Keratinocyte (primary cell): ENCODE measurements around the gene DCAF4. TPM values are rescaled to one million over a fixed set of nuclear protein-coding genes. Genes with fewer than 3 reads are reported as not detected.

Source experiments
- DNase-seq: peaks from one replicate; pipeline ENCODE4 v3.0.0-alpha.2; 2011; ENCODE audit warnings: low read depth, missing footprints, low spot score
- FAIRE-seq: peaks from 2 replicates; lab custom pipeline; 2011; peaks lifted over from hg19 to GRCh38; lab: Jason Lieb, UNC
- H2AFZ ChIP-seq: 2 replicates; pipeline ENCODE4 v1.6.0; 2012; ENCODE audit warnings: low read length, control low read depth, inconsistent platforms; ENCODE audit not compliant: control insufficient read depth
- H3K27ac ChIP-seq: 2 replicates; pipeline ENCODE4 v1.5.1; 2011; ENCODE audit warnings: low read length; ENCODE audit not compliant: control insufficient read depth, insufficient read depth
- H3K27me3 ChIP-seq: 3 replicates; pipeline ENCODE4 v1.6.0; 2011; ENCODE audit warnings: low read length; ENCODE audit not compliant: control insufficient read depth, insufficient read depth; ENCODE audit errors: extremely low read depth
- H3K36me3 ChIP-seq, 2 experiments: 2 replicates in 1 of 2; 3 replicates in 1 of 2; pipeline ENCODE4 v1.5.1; 2011; ENCODE audit warnings: low read length in 2 of 2, mild to moderate bottlenecking in 1 of 2; ENCODE audit not compliant: control insufficient read depth in 2 of 2, insufficient read depth in 2 of 2; ENCODE audit errors: extremely low read depth in 1 of 2
- H3K4me1 ChIP-seq: 3 replicates; pipeline ENCODE4 v1.5.1; 2011; ENCODE audit warnings: low read length; ENCODE audit not compliant: control insufficient read depth, insufficient read depth; ENCODE audit errors: extremely low read depth
- H3K4me2 ChIP-seq: 3 replicates; pipeline ENCODE4 v1.6.0; 2011; ENCODE audit warnings: low read depth, low read length; ENCODE audit not compliant: control insufficient read depth, insufficient read depth; ENCODE audit errors: extremely low read depth
- H3K4me3 ChIP-seq, 3 experiments: fragments of 200-600 bp in 1 of 3; sonication (generic) in 1 of 3; 2 replicates in 2 of 3; 3 replicates in 1 of 3; pipeline ENCODE4 v1.5.1; 2011 to 2016; ENCODE audit warnings: low read length in 3 of 3, mild to moderate bottlenecking in 3 of 3, control low read depth in 2 of 3, inconsistent platforms in 1 of 3, low read depth in 1 of 3, mixed read lengths in 1 of 3, mixed run types in 1 of 3, moderate library complexity in 1 of 3; ENCODE audit not compliant: control insufficient read depth in 2 of 3, insufficient read depth in 2 of 3; ENCODE audit errors: extremely low read depth in 1 of 3
- H3K79me2 ChIP-seq: 2 replicates; pipeline ENCODE4 v1.6.0; 2012; ENCODE audit warnings: low read length; ENCODE audit not compliant: control insufficient read depth, insufficient read depth
- H3K9ac ChIP-seq: 3 replicates; pipeline ENCODE4 v1.6.0; 2011; ENCODE audit warnings: low read length; ENCODE audit not compliant: control insufficient read depth, insufficient read depth; ENCODE audit errors: extremely low read depth
- H3K9me1 ChIP-seq: 3 replicates; pipeline ENCODE4 v1.6.0; 2011; ENCODE audit warnings: low read length; ENCODE audit not compliant: control insufficient read depth, insufficient read depth; ENCODE audit errors: extremely low read depth
- H3K9me3 ChIP-seq: 2 replicates; pipeline ENCODE4 v1.5.1; 2012; ENCODE audit warnings: low read depth, low read length; ENCODE audit not compliant: control insufficient read depth
- H4K20me1 ChIP-seq: 3 replicates; pipeline ENCODE4 v1.6.0; 2011; ENCODE audit warnings: low read length; ENCODE audit not compliant: control insufficient read depth, insufficient read depth; ENCODE audit errors: extremely low read depth
- EZH2 ChIP-seq: IDR thresholded peaks from one replicate; pipeline ENCODE4 v1.6.1; 2012; ENCODE audit warnings: inconsistent platforms, mild to moderate bottlenecking, low read length, moderate library complexity
- dilution Hi-C: fragments of 300-500 bp; cut with MboI; formaldehyde crosslinking; loops from one replicate; pipeline ENCODE4 v1.7.0; 2020; ENCODE audit warnings: low sequenced_read_pairs; ENCODE audit not compliant: extremely low pct_ligation_motif_present
- polyA plus RNA-seq, 5 experiments: library from polyadenylated mRNA; depleted of rRNA in 3 of 5; stranded (reverse) in 3 of 5; stranded (forward) in 1 of 5; unstranded in 1 of 5; fragments of >200 nt; gene quantifications; 1 replicate in 1 of 5; 2 replicates in 3 of 5; 3 replicates in 1 of 5; pipeline versions ENCODE4 v1.2.1 to v1.2.3, GENCODE V29; 2011 to 2012; ENCODE audit warnings: missing spikeins in 2 of 5, low read depth in 1 of 5, low replicate concordance in 1 of 5
- TF ChIP-seq, protein P1 (sequence below), 3 experiments: IDR thresholded peaks in 1 of 3; conservative IDR thresholded peaks in 1 of 3; optimal IDR thresholded peaks in 1 of 3; 2 replicates in 2 of 3; 3 replicates in 1 of 3; pipeline versions ENCODE3 to v1.5.1; 2011; ENCODE audit warnings: low read length in 3 of 3, mild to moderate bottlenecking in 3 of 3, moderate library complexity in 2 of 3, control low read depth in 1 of 3, inconsistent platforms in 1 of 3; ENCODE audit not compliant: insufficient read depth in 2 of 3; ENCODE audit errors: extremely low read depth in 1 of 3

DCAF4 gene
- polyA plus RNA-seq, 1 donor (not counting 4 experiments of a cell fraction or from before 2014, with no cell fraction given) = 26.1 TPM

DNA sequence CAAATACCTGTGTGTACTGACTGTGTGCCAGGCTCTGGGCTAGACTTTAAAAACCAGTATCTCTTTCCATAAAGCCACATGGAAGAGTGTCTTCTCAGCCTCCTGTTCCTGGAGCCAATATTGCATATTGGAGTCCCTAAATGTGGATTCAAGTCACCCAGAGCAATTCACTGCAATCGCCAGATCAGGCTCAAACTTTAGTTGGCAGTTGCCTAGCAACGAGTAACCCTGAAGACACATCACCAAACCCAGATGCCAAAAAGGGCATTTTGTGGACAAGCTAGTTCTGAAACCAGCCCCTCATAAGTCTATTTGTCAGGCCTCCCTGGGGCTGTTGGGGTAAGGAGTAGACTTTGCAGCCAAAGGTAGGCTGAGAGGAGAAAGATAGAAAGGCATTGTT is 46.1 kb upstream of the DCAF4 start:
- Histone ChIP-seq H3K4me2 (no peak overlapping the region), H3K9me1 (no peaks in the 10 kb centered on the region), H3K79me2 (no peaks in the 10 kb centered on the region), H3K4me1 (no peaks in the 10 kb centered on the region), H3K36me3 (no peaks in the 10 kb centered on the region), H3K9ac (no peak overlapping the region), H3K4me3 (no peak overlapping the region), H3K9me3 (no peaks in the 10 kb centered on the region), H3K27me3 (no peaks in the 10 kb centered on the region), H2AFZ (no peak overlapping the region), H3K27ac (no peak overlapping the region), H4K20me1 (no peaks in the 10 kb centered on the region)
- no peak for TF ChIP-seq EZH2
- TF ChIP-seq, protein P1, sequence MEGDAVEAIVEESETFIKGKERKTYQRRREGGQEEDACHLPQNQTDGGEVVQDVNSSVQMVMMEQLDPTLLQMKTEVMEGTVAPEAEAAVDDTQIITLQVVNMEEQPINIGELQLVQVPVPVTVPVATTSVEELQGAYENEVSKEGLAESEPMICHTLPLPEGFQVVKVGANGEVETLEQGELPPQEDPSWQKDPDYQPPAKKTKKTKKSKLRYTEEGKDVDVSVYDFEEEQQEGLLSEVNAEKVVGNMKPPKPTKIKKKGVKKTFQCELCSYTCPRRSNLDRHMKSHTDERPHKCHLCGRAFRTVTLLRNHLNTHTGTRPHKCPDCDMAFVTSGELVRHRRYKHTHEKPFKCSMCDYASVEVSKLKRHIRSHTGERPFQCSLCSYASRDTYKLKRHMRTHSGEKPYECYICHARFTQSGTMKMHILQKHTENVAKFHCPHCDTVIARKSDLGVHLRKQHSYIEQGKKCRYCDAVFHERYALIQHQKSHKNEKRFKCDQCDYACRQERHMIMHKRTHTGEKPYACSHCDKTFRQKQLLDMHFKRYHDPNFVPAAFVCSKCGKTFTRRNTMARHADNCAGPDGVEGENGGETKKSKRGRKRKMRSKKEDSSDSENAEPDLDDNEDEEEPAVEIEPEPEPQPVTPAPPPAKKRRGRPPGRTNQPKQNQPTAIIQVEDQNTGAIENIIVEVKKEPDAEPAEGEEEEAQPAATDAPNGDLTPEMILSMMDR (optimal IDR thresholded peaks at IDR 0.05 in 1 of 3, IDR thresholded peaks at IDR 0.05 in 1 of 3, conservative IDR thresholded peaks at IDR 0.05 in 1 of 3; ENCODE audit: extremely low read depth in 1 of 3, insufficient read depth in 2 of 3, low read length in 3 of 3) = no peak
- dilution Hi-C loops = no loop called here
- FAIRE-seq (no peak), DNase-seq (no peak)

DNA sequence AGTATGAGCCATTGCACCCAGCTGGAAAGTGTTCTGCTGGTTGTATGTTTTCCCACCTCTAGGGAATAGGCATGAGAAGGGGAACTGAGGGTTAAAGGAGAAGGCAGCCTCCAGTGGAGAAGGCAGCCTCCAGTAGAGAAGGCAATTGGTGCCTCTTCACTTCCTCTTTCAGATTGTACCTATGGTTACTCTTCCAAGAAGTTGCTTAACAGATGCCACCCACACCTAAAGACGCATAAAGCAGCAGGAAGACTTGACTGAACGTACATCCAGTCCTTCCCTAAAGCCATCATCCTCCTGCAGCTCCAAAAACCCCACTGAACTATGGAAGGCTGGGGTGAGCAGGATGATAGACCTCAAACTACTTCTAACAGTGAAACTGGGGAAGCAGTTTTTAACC is 45.4 kb upstream of the DCAF4 start:
- Histone ChIP-seq H2AFZ (no peak overlapping the region), H3K9ac (no peak overlapping the region), H3K36me3 (no peaks in the 10 kb centered on the region), H3K27ac (no peak overlapping the region), H4K20me1 (no peaks in the 10 kb centered on the region), H3K4me1 (no peaks in the 10 kb centered on the region), H3K4me2 (no peak overlapping the region), H3K9me3 (no peaks in the 10 kb centered on the region), H3K79me2 (no peaks in the 10 kb centered on the region), H3K4me3 (no peak overlapping the region), H3K27me3 (no peaks in the 10 kb centered on the region), H3K9me1 (no peaks in the 10 kb centered on the region)
- TF ChIP-seq, protein P1 (optimal IDR thresholded peaks at IDR 0.05 in 1 of 3, IDR thresholded peaks at IDR 0.05 in 1 of 3, conservative IDR thresholded peaks at IDR 0.05 in 1 of 3; ENCODE audit: extremely low read depth in 1 of 3, insufficient read depth in 2 of 3, low read length in 3 of 3) = no peak
- no peak for TF ChIP-seq EZH2
- DNase-seq (no peak), FAIRE-seq (no peak)
- dilution Hi-C loops = no loop called here
